HG02642 (cell line): ENCODE measurements around the gene FGFRL1.
"Not testable (repeated sequence)": the region's sequence is repeated elsewhere in the genome, so short reads cannot be mapped to it uniquely, and the experiment has no call there.

ENCODE experiments used
- ATAC-seq: cut with Tn5 transposase; IDR thresholded peaks from one replicate; pipeline ENCODE4 v1.9.1; 2021; ENCODE audit warnings: mild to moderate bottlenecking; ENCODE audit not compliant: unreplicated experiment, poor library complexity

FGFRL1 gene

DNA sequence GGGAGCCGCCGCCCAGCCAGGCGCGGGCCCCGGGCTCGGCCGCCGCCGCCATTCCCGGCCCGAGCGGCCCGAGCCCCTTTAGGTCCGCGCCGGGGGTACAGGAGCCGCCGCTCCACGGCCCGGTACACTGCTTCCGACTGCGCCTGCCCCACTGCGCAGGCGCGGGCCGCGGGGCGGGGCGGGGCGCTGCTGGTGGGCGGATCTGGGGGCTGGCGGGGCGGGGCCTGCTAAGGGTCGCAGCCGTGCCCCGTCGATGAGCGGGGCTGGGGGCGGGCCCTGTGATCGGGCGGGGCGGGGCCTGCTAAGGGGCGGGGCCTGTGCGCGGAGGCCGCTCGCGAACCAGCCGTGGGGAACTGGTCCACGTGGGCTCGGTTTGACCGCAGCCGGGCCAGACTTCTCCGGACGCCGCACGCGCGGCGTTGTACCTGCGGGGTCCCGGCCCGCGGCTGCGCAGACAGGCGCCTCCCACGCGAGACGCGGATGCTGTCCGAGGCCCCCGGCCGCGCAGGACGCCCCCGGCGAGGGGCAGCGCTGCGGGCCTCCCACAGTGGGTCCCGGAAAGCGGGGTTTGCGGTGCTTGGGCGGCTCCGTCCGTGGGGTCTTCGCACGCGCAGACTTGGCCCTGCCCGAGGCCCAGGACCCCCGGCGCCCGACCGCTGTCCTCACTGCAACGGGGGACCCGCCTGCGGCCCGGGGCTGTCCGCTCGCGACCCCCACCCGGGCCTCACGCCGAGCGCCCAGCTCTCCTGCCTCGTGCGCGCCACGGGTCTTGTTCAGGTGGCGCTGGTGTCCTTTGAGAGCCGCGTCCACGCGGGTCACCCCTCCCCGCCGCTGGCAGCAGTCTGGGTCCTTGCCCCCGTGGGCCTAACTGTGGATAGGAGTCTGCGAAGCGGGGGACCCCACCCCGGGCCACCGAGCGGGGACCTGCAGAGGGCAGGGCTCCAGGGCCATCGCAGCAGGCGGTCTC is 37.7 kb upstream of the FGFRL1 start, which contains the start of gene DGKQ:
Gene DGKQ (minus strand): TSS at position 139 of the 967 bp plus-strand sequence. CDS start 87 bp downstream, at position 52.
- peak; percentile 66 for ATAC-seq

DNA sequence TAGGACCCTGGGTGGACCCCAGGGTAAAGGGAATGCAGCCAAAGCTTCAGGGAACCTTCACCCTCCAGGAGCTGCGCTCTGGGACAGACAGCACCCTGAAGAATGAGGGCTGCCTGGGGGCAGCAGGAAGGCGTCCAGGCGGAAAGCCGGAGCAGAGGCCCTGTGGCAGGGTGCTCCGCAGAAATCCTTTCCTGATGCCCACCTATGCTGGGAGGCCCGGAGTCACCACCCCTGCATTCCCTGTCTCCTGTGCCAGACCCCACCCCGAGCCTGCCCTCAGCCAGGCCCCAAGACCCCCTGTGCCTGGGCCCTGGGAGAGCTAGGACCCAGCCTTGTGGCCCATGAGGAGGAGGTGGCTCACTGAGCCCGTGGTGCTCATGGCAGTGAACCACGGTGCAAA is 36.8 kb upstream of the FGFRL1 start:
- ATAC-seq, result no peak

DNA sequence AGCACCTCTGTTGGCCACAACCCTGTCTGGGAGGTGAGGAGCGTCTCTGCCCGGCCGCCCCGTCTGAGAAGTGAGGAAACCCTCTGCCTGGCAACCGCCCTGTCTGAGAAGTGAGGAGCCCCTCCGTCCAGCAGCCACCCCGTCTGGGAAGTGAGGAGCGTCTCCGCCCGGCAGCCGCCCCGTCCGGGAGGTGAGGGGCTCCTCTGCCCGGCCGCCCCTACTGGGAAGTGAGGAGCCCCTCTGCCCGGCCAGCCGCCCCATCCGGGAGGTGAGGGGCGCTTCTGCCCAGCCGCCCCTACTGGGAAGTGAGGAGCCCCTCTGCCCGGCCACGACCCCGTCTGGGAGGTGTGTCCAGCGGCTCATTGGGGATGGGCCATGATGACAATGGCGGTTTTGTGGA is 35.4 kb upstream of the FGFRL1 start:
- not testable (repeated sequence) for ATAC-seq

DNA sequence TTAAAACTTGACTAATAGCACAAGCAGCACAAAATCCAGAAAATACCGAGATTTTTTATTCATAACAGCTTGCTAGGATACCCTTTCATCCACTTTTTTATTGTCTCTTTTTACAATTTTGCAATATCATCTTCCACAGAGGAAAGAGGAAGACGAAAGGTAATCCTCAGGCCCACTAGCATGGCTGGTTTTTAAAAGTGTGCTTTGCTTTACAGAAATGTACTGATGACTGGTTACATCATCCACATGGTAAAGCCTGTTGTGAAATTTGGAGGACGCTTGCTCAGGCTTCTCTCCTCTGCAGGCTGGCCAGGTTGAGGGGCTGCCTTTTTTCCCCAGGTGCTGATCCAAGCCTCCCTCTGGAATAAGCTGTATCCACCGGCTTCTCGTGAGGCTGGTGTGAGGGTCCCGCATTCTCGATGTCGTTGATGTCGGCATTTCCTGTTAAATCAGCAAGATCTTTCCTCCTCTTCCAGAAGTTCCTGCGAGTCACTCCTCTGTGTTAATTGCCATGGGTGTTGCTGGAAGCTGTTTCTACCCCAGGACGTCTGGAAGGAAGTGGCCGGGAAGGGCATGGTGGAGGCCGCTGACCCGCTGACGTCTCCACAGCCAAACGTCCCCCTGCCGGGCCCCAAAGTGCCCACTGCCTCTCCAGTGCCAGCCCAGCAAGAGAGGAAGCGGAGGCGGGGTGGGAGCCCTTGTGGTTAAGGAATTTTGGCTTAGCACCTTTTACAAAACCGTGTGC is 32.3 kb upstream of the FGFRL1 start:
- no peak for ATAC-seq

DNA sequence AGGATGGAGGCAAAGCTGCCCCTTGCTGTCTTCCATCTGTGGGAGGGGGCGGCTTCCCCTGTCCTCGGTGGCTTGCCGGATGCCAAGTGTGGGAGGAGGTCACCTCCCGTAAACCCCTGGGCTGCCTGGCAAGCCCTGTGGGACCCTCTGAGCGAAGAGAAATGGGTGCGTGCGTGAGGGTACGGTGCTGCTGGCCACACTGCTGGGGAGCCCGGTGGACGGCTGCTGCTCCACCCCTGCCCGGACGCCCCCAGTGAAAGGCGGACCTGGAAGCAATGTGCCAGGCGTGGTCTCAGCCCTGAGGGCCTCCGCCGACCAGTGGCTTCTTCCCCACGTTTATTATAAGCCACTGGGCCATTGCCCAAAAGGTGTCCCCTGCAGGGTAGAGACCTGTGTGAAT is 29.1 kb upstream of the FGFRL1 start:
- ATAC-seq, result no peak

DNA sequence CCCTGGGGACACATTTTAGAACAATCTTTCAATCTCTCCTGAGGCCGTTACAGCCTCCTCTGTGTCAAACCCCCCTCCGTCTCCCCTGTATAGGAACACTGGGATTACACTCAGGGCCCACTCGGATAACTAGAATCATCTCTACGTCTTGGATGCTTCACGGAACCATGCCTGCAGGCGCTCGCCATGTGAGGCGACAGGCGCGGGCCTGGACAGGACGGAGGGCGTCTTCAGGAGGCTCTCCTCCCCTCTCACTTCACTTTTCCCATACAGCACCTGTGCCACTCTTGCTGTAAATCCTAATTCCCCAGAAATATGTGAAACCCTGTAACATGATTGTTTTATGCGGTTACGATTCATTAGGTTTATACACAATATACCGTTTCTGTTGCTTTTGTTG is 28.6 kb upstream of the FGFRL1 start:
- no peak for ATAC-seq

DNA sequence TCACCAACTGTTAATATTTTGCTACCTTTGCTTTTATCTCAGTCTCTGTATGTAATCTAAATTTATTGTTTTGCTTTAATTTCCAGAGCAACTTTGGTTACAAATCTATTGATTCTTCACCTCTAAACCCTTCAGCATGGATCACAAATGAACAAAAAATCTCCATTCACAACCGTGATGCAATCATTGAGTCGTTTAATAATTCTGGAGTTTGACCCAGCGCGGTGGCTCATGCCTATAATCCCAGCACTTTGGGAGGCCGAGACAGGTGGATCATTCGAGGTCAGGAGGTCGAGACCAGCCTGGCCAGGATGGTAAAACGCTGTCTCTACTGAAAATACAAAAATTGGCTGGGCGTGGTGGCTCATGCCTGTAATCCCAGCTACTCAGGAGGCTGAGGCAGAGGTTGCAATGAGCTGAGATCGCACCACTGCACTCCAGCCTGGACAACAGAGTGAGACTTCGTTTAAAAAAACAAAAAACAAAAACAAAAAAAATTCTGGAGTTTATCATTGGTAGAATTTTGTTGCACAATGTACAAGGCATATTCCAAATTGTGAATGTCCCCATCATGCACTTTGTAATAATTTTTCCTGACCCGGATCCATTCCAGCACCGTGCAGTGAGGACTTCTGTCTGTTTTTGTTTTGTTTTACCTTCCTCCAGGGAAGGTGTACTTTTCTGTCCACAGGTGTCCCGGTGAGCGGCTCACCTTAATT is 26.9 kb upstream of the FGFRL1 start:
- no peak for ATAC-seq

DNA sequence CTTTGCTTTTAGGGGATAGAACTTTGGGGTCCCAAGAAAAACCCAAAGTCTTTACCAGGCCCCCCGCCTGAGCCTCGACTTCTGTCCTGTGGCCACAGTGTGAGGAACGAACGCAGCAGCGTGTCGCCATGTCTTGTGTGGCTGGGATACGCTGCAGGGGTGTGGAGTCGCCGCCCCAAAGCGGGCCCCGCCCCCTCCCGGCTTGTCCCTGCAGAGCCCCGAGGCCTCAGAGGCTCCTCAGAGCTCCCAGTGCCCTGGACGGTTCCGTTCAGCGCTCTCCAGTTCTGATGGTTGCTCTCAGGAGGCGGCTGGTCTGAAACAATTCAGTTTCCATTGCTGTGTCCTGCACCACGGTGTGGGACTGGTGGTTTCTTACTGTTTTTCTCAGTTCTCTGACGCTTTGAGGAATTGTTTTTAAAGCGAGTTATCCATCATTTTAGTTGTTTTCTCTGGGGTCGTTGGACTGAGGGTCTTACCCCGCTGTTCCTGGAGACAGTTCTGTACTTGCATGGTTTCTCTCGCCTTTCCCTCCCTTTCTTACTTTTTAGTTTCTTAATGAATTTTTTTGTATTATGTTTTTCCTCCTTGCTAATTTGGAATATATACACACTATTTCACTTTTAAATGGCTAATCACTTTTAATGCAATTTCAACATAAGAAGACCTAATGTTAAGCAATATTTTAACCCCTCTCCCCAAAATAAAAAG is 26.1 kb upstream of the FGFRL1 start:
- ATAC-seq, result no peak

DNA sequence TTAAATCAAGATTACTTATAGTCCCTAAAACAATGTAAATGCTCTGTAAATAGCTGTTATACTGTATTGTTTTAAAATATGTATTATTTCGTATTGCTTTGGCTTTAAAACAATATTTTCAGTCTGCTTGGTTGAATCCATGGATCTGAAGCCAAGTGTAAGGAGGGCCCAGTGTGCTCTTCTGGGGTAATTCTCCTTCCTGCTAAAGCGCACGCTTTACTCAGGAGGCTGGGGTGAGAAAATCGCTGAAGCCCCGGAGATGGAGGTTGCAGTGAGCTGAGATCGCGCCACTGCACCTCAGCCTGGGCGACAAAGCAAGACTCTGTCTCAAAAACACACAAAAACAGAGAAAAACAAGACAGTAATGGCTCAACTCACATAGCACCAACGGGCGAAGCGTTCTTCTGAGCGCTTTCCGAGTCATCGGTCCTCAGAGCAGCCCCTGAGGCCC is 25.0 kb upstream of the FGFRL1 start:
- no peak for ATAC-seq

DNA sequence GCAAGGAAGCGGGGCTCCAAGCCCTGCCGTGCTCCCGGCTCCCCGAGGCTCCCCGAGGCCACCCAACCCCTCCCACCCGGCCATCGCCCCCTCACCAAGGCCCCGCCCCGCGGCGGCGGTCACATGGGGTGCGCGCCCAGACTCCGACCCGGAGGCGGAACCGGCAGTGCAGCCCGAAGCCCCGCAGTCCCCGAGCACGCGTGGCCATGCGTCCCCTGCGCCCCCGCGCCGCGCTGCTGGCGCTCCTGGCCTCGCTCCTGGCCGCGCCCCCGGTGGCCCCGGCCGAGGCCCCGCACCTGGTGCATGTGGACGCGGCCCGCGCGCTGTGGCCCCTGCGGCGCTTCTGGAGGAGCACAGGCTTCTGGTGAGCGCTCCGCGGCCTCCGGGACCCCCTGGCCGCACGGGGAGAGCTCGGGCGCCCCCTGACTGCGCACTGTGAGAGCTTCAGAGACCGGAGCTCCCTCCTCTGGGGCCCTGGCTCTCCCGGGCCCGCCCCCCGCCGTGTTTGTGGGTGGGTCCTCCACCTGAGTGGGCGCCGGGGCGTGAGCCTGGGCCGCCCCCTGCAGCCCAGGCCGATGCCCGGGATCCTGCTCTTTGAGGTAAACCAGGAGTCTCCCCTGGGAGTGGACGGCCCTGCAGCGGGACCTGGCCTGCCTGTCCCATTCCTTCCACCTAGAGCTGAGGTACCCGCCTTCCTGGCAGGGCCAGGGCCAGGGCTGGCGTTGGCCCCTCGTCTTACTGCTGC is 24.4 kb upstream of the FGFRL1 start, which contains the start of gene IDUA:
Gene IDUA (plus strand): TSS at position 166 of the 745 bp plus-strand sequence. CDS start 41 bp downstream, at position 207.
- ATAC-seq, result peak; percentile 70

DNA sequence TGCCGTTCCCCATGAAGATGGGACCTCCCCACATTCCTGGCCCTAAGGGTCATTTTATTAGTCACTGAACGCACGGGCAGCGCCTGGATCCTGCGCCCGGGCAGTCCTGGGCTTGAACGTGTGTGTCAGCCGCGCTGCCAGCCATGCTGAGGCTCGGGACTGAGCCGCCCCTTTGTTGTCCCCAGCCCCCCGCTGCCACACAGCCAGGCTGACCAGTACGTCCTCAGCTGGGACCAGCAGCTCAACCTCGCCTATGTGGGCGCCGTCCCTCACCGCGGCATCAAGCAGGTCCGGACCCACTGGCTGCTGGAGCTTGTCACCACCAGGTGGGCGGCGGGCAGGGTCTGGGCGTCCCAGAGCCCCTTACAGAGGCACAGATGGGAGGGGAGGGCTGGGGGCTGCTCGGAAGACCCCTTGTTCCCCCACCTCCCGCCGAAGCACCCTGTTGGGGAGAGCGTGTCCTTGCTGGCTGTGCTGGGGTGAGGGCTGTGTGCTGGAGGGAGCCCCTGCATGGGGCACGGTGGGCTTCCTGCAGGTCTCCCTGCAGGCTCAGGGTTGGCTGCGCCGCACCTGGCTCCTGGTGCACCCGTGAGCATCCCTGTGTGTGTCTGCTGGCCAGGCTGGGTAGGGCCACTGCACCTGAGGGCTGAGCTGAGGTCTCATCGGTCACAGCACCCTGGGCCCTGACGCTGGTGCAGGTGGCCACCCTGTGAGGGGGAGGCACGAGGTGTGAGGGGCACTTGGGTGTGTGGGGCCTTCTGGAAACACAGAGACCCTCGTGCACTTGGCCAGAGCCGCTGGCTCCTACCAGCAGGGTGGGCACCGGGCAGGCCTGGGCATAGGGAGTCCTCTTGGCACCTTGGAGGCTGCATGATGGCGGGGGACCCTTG is 23.6 kb upstream of the FGFRL1 start:
- no peak for ATAC-seq

DNA sequence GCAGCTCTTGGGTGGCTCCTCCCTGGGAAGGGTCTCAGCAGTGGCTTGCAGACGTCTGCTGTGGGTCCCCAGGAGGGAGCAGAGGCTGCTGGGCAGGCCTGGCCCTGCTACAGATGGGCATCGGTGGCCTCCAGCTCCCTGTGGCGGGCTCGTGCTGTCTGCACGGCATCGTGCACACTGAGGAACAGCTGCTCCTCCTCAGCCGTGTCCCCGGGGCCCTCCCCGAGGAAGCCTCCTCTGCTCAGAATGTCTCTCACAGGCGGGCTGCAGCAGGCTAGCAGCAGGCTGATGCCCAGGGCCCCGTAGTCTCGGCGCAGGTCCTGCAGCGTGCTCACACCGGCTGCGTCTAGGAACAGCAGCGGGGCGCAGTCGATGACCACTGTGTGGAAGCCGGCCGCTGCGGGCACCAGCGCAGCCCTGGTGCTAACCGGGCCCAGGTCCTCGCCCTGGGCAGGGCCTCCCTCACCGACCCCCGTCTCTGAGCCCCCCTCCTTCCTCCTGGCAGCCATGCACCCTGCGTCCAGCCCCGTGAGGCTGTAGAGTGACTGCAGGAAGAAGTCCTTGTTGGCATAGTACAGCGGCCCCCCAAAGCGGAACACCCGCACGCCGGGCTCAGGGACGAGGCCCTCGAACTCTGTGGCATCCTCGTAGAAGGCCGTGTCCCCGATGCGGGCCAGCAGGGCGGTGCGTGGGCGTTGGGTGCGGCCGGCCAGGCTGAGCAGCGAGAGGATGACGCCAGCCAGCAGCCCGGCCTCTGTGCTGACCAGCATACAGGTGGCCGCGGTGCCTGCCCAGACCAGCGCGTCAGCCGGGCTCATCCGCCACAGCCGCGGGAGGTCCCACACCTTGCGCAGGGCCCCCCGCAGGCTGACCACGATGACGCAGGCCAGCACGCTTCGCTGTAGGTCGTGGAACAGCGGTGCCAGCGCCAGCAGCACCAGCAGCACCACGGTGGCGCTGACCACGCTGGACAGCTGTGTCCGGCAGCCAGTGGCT is 22.4 kb upstream of the FGFRL1 start:
- ATAC-seq, result no peak

DNA sequence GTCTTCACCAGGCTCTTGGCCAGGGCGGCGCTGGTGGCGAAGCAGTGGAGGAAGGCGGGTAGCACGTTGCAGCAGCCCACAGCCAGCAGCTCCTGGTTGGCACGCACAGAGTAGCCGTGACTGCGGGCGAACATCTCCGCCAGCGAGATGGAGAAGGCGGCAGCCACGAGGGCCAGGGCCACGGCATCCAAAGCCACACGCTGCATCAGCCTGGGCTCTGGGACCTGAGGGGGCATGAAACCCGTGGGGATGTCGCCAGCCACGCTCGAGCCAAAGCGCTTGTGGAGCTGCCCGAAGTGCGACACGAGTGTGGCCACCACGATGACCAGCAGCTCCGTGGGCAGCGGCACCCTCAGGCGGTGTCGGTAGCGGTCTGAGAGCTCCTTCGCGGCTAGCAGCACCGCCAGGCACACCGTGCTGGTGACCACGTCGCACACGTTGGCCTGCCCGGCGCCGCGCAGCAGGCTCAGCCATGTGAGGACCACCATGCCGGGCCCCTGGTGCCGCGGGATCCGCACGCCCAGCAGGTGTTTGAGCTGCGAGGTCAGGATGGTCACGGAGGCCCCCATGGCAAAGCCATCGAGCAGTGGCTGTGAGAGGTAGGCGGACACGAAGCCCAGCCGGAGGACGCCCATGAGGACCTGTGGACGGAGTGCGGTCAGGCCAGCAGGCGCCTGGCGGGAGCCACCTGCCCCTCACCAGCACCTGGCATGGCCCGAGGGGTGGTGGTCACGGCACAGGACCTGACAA is 21.5 kb upstream of the FGFRL1 start:
- no peak for ATAC-seq

DNA sequence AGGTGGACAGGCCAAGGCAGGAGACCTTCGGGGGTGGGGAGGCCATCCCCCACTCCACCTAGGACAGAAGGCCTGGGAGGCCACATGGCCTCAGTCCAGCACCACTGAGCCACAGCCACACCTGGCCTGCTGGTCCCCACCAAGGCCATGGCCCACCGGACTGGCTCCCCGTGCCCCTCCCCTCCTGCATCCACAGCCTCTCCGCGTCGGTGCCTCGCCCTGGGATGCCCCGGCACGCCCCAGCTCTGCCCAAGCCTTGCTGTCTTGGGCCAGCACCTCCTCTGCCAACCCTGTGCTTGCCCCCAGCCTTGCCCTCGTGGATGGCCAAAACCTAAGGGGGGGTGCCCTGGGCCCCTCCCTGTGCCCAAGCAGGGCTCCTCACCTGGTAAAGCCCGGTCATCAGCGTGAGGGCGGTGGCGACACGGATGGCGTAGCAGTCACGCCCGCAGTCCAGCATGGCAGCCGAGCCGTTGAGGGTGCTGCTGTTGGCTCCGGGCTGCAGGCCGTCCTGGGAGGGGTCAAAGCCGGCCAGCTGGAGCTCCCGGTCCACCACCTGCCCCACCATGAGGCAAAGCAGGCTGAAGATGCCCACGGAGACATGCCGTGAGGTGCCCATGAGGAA is 20.6 kb upstream of the FGFRL1 start:
- no peak for ATAC-seq

DNA sequence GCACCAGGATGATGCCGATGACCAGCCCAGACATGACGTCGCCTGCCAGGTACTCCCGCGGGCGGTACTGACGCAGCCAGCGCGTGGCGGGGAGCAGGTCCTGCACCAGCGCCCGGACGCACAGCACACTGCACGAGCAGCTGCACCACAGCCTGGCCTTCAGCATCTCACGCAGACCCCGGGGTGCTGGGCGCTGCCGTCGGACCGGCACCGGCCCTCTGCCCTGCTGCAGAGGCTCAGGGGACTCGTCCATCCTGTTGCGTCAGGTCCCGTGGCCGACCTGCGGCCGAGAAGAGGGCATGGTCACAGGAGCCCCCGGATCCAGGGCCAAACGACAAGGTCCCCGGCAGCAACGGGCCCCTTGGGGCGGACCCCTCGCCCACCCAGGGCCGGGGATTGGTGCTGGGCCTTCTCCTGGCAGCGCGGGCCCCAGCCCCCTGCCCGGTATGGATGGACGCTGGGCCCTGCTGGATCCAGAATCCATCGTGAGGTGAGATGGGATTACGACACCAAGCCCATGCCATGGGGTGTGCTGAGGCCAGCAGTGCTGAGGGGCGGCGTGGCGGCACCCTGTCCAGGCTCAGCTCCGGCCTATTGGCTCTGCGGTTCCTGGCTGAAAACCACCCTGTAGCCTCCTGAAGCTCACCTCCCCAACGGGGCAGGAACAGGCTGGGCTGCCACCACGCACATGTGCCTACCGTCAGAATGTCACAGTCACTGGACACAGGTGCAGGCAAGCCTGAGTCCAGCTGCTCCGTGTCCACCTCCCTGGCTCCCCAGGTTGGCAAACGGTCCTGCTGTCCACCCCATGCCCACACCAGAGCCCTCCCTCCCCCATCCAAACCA is 19.8 kb upstream of the FGFRL1 start:
- no peak for ATAC-seq
